Left lung (tissue), 10 donors: Measurements from ENCODE around the gene RAPGEF5. TPM values are rescaled to one million over a fixed set of nuclear protein-coding genes. Genes with fewer than 3 reads are reported as not detected.

Source experiments
- ATAC-seq: fragments of 200-7000 bp; cut with Tn5 transposase; one replicate; pipeline ENCODE4 v1.9.1; 2020; ENCODE audit warnings: moderate library complexity
- DNase-seq, 4 donors: peaks; one replicate each; pipeline ENCODE4 v3.0.0-alpha.2; 2013 to 2020
- H3K27ac ChIP-seq, 2 donors: fragments of 200-600 bp; sonication (generic) in 1 of 2; one replicate each; pipeline versions ENCODE4 v1.5.0 to v1.8.0; 2020 to 2021
- H3K27me3 ChIP-seq, 2 donors: fragments of 200-600 bp; sonication (generic) in 1 of 2; one replicate each; pipeline versions ENCODE4 v1.5.0 to v1.8.0; 2020 to 2021
- H3K36me3 ChIP-seq, 2 donors: fragments of 200-600 bp; sonication (generic) in 1 of 2; one replicate each; pipeline versions ENCODE4 v1.5.0 to v1.8.0; 2020 to 2021
- H3K4me1 ChIP-seq, 2 donors: fragments of 200-600 bp; one replicate each; pipeline ENCODE4 v1.8.0; 2021
- H3K4me3 ChIP-seq, 2 donors: fragments of 200-600 bp; sonication (generic) in 1 of 2; one replicate each; pipeline versions ENCODE4 v1.5.0 to v1.8.0; 2020 to 2021; ENCODE audit warnings: mild to moderate bottlenecking in 1 of 2
- H3K9me3 ChIP-seq, 2 donors: fragments of 200-600 bp; sonication (generic) in 1 of 2; one replicate each; pipeline versions ENCODE4 v1.5.0 to v1.8.0; 2020 to 2021
- intact Hi-C, 2 donors: fragments of 100-400 bp; cut with DNase I; formaldehyde crosslinking; loops; one replicate each; pipeline versions ENCODE4 v1.11.2 to v1.14.2; 2022
- polyA plus RNA-seq, 6 donors: library from polyadenylated mRNA; unstranded; fragments of 120-200 nt; gene quantifications; one replicate each; pipeline ENCODE4 v1.2.1, GENCODE V29; 2013; ENCODE audit not compliant: insufficient read length in 6 of 6
- total RNA-seq, 2 donors: library from RNA; stranded (reverse); fragmentation: NEBNext Ultra II Directional; extraction: Animal tissue kit (Norgen Biotek cat#: 25700); gene quantifications; one replicate each; pipeline ENCODE4 v1.2.1, GENCODE V29; 2021
- TF ChIP-seq, protein P1 (sequence below), 2 donors: fragments of 200-600 bp; sonication (generic) in 1 of 2; IDR thresholded peaks; one replicate each; pipeline versions ENCODE4 v1.5.0 to v1.8.0; 2021; ENCODE audit warnings: antibody characterized with exemption in 2 of 2
- donor health status: DM: no; HTN: yes; CAD: no.
- donor health status: DM: no; HTN: no; CAD: no.

RAPGEF5 gene
- total and polyA plus RNA-seq, 8 donors, result 44.2 to 98.7 (median 81.7) TPM

DNA sequence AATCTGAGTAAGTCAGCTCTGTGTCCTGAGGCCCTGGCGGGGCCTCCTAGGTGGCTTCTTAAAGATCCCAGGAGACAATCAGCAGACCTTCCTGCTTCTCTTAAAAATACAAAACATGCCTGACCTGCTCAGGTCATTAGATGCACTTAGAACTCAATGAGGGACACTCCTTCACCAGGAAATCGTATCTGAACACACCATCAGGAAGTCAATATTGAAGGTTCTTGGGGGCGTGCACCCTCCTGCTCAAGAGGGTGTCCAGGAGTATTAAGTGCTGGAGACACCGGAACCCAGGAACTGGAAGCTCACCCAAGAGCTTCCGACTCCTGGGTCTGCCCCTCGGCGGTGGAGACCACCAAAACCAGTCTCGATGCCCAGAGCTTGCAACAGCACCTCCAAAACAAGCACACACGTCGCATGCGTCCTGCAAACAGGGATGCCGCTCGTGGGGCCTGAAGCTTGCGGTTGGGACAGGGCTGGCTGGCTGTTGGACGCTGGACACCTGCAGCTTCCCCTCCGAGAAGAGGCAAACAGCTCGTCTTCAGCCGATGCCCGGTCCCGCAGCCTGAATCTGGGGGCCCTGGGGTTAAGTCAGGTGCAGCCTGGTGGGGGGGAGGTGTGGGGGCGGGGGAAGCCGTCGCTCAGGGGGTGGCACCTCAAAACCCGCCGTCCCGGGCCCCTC, 803 bp downstream of the RAPGEF5 start:
- DNase-seq (peak in 1 of 4 donors; percentile 74), ATAC-seq (peak; percentile 62)
- peak overlapping the region; percentile 19 to 49 for H3K27ac ChIP-seq
- peaks cover 3 to 10% of the 10 kb centered on the region in 2 donors for H3K4me1 ChIP-seq
- intact Hi-C loops, result no loop called here
- TF ChIP-seq, protein P1, sequence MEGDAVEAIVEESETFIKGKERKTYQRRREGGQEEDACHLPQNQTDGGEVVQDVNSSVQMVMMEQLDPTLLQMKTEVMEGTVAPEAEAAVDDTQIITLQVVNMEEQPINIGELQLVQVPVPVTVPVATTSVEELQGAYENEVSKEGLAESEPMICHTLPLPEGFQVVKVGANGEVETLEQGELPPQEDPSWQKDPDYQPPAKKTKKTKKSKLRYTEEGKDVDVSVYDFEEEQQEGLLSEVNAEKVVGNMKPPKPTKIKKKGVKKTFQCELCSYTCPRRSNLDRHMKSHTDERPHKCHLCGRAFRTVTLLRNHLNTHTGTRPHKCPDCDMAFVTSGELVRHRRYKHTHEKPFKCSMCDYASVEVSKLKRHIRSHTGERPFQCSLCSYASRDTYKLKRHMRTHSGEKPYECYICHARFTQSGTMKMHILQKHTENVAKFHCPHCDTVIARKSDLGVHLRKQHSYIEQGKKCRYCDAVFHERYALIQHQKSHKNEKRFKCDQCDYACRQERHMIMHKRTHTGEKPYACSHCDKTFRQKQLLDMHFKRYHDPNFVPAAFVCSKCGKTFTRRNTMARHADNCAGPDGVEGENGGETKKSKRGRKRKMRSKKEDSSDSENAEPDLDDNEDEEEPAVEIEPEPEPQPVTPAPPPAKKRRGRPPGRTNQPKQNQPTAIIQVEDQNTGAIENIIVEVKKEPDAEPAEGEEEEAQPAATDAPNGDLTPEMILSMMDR (IDR thresholded peaks at IDR 0.05), result no peak
- H3K4me3 ChIP-seq, result peak overlapping the region; percentile 38 to 45
- H3K27me3 ChIP-seq, result peaks cover 0 to 33% of the 10 kb centered on the region in 2 donors
- H3K9me3 ChIP-seq, result peaks cover 0 to 3% of the 10 kb centered on the region in 2 donors
- no peaks in the 10 kb centered on the region for H3K36me3 ChIP-seq

DNA sequence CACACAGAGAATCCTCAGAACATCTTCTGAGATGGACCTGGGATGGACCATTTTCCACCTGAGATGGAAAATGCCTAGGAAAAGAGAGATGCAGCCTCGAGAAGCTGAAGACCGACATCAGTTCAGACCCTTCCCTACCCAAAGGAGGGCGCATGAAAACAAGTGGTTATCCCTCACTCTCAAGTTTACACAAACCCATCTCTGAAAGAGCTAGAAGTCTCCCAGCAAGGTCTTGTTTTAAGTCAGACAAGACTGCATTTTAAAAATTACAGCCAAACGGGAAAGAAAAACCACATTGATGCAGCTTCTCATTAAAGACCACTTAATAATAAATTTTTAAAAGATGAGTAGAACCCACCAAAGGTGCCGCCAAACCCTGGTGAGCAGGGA, 1.3 kb downstream of the RAPGEF5 start:
- Histone ChIP-seq H3K4me1 (peaks cover 3 to 10% of the 10 kb centered on the region in 2 donors), H3K36me3 (no peaks in the 10 kb centered on the region), H3K27ac (peak overlapping the region; percentile 4 to 49), H3K9me3 (peaks cover 0 to 3% of the 10 kb centered on the region in 2 donors), H3K4me3 (peak overlapping the region; percentile 38 to 45), H3K27me3 (peaks cover 0 to 33% of the 10 kb centered on the region in 2 donors)
- ATAC-seq (no peak), DNase-seq (no peak)
- TF ChIP-seq, protein P1 (IDR thresholded peaks at IDR 0.05), result no peak
- intact Hi-C loops, result no loop called here

DNA sequence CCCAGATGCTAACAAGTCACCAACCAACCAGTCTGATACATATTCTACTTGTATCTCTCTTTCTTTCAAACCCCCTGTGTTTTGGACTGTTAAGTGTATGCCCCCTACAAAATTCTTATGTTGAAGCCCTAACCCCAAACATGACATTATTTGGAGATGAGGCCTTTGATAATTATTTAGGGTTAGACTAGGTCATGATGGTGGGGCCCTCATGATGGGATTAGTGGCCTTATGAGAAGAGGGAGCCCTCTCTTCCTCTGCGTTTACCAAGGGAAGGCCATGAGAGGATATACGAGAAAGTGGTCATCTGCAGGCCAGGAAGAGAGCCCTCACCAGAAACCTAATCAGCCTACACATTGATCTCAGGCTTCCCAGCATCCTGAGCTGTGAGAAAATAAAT, 2.5 kb downstream of the RAPGEF5 start:
- Histone ChIP-seq H3K9me3 (peaks cover 0 to 3% of the 10 kb centered on the region in 2 donors), H3K27me3 (peaks cover 0 to 33% of the 10 kb centered on the region in 2 donors), H3K4me1 (peaks cover 3 to 13% of the 10 kb centered on the region in 2 donors), H3K4me3 (no peak overlapping the region), H3K27ac (no peak overlapping the region), H3K36me3 (no peaks in the 10 kb centered on the region)
- ATAC-seq (no peak), DNase-seq (no peak)
- intact Hi-C loops, result no loop called here
- TF ChIP-seq, protein P1 (IDR thresholded peaks at IDR 0.05), result no peak

DNA sequence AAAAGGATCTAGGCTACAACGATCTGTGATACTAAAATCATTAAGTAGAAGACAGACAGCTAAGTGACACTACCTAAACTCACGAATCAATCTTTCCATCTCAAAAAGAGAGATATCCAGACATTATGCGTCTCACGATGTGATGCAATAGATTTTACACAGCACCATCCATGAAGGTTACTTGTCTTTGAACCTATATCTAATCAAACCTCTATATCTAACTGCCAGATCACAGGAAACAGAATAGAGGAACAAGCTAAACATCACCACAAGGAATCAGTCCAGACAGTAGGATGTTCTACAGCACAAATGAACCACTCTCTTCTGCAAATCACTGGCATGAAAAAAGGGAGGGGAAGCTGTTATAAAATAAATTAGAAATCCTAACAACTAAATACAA, 4.1 kb downstream of the RAPGEF5 start:
- TF ChIP-seq, protein P1 (IDR thresholded peaks at IDR 0.05), result no peak
- intact Hi-C loops, result no loop called here

DNA sequence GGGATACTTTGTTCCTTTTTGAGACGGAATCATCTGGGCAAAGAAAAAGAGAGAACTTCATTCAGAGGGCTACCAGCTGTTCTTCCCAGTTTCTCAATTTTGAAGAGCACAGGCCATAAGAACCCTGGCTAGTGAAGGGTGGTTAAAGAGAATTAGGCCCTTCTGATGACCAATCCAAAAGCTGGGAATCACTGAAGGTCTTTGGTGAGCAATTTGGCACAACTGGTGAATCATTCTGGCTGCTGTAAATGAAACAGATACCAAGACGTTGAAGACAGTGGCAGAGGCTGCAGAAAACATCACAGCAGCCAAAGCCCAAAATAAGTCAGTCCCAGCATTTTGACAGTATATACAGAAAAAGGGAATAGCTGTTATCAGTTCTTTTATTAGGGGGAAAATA, 5.1 kb downstream of the RAPGEF5 start:
- no peak for ATAC-seq
- no peak overlapping the region for H3K27ac ChIP-seq
- H3K9me3 ChIP-seq, result peaks cover 0 to 3% of the 10 kb centered on the region in 2 donors
- TF ChIP-seq, protein P1 (IDR thresholded peaks at IDR 0.05), result no peak
- intact Hi-C loops, result no loop called here
- H3K36me3 ChIP-seq, result no peaks in the 10 kb centered on the region
- H3K4me3 ChIP-seq, result no peak overlapping the region
- DNase-seq, result no peak
- H3K27me3 ChIP-seq, result peaks cover 0 to 22% of the 10 kb centered on the region in 2 donors
- peaks cover 0 to 6% of the 10 kb centered on the region in 2 donors for H3K4me1 ChIP-seq

More for the DNA sequence above, 4.1 kb downstream of the RAPGEF5 start:
- Histone ChIP-seq H3K4me3 (no peak overlapping the region), H3K27ac (no peak overlapping the region), H3K36me3 (no peaks in the 10 kb centered on the region), H3K4me1 (peaks cover 3 to 12% of the 10 kb centered on the region in 2 donors), H3K9me3 (peaks cover 0 to 3% of the 10 kb centered on the region in 2 donors), H3K27me3 (peaks cover 0 to 32% of the 10 kb centered on the region in 2 donors)
- DNase-seq (no peak), ATAC-seq (no peak)
